Measurements from ENCODE around the gene RHOT2.

RHOT2 gene

GRCh38 chr16:721765-722540 is 54.0 kb downstream of the RHOT2 start:
- no peak for TF ChIP-seq CTCF (IDR thresholded peaks at IDR 0.05)
- TF ChIP-seq ZFX (IDR thresholded peaks at IDR 0.05; ENCODE audit: borderline replicate concordance) = no peak
- peak overlapping the region; percentile 99 for H3K27ac ChIP-seq

- TF ChIP-seq CTCF (IDR thresholded peaks at IDR 0.05) = no peak
- no peak for TF ChIP-seq ZFX (IDR thresholded peaks at IDR 0.05; ENCODE audit: borderline replicate concordance)
- H3K27ac ChIP-seq = peak overlapping the region; percentile 99; the same call in 1 of the 2 replicates
These were observed 55.1 kb downstream of the RHOT2 start for GRCh38 chr16:722835-723633.

GRCh38 chr16:723695-724094 is 55.8 kb downstream of the RHOT2 start:
- H3K27ac ChIP-seq = peak overlapping the region; percentile 99
- TF ChIP-seq ZFX (IDR thresholded peaks at IDR 0.05; ENCODE audit: borderline replicate concordance) = no peak

Data from 22Rv1 (cell line).